ENCODE results near the gene KLF16.

KLF16 gene

GRCh38 chr19:1823539-1824251 lies 39.7 kb downstream of the KLF16 start:
- no peak for DNase-seq (ENCODE audit: low read depth in 2 of 2)

- DNase-seq (ENCODE audit: low read depth in 2 of 2) = no peak
Measured at GRCh38 chr19:1823020-1823419, 40.4 kb downstream of the KLF16 start.

- DNase-seq (ENCODE audit: low read depth in 2 of 2) = no peak
Measured at GRCh38 chr19:1822210-1822609, 41.2 kb downstream of the KLF16 start.

- no peak for DNase-seq (ENCODE audit: low read depth in 2 of 2)
Measured at GRCh38 chr19:1819341-1820255, 43.8 kb downstream of the KLF16 start.

- no peak for DNase-seq (ENCODE audit: low read depth in 2 of 2)
Measured at GRCh38 chr19:1818549-1819195, 44.7 kb downstream of the KLF16 start.

GRCh38 chr19:1817553-1818179 lies 45.7 kb downstream of the KLF16 start:
- no peak for DNase-seq (ENCODE audit: low read depth in 2 of 2)

GRCh38 chr19:1816530-1817298 lies 46.7 kb downstream of the KLF16 start:
- no peak for DNase-seq (ENCODE audit: low read depth in 2 of 2)

GRCh38 chr19:1815605-1816529 lies 47.5 kb downstream of the KLF16 start:
- no peak for DNase-seq (ENCODE audit: low read depth in 2 of 2)

- DNase-seq (ENCODE audit: low read depth in 2 of 2) = no peak
Measured at GRCh38 chr19:1814833-1815604, 48.4 kb downstream of the KLF16 start.

- no peak for DNase-seq (ENCODE audit: low read depth in 2 of 2)
Measured at GRCh38 chr19:1814391-1814790, 49.0 kb downstream of the KLF16 start.

- no peak for DNase-seq (ENCODE audit: low read depth in 2 of 2)
Measured at GRCh38 chr19:1813192-1814182, 49.9 kb downstream of the KLF16 start.

GRCh38 chr19:1812426-1813191 lies 50.8 kb downstream of the KLF16 start:
- peak; percentile 75 to 76 for DNase-seq (ENCODE audit: low read depth in 2 of 2)

- no peak for DNase-seq (ENCODE audit: low read depth in 2 of 2)
Measured at GRCh38 chr19:1811942-1812425, 51.4 kb downstream of the KLF16 start, which contains the start of gene ATP8B3. Gene ATP8B3, minus strand, starts transcription at chr19:1812276. Its CDS starts 540 bp downstream, at chr19:1811736.

- DNase-seq (ENCODE audit: low read depth in 2 of 2) = no peak
Measured at GRCh38 chr19:1811472-1811894, 51.9 kb downstream of the KLF16 start.

GRCh38 chr19:1810439-1811160 lies 52.8 kb downstream of the KLF16 start:
- no peak for DNase-seq (ENCODE audit: low read depth in 2 of 2)

- no peak for DNase-seq (ENCODE audit: low read depth in 2 of 2)
Measured at GRCh38 chr19:1809678-1810077, 53.7 kb downstream of the KLF16 start.
